ENCODE data around the gene PCDHA13. TPM values are rescaled to one million over a fixed set of nuclear protein-coding genes. Genes with fewer than 3 reads are reported as not detected.

PCDHA13 gene
- total RNA-seq, 1 experiment from 2014 or later = not detected

GRCh38 chr5:140857987-140858240 lies 24.0 kb upstream of the PCDHA13 start:
- no peak for ATAC-seq
- H3K9ac ChIP-seq (ENCODE audit: low read length) = no peak overlapping the region
- H3K9me2 ChIP-seq (ENCODE audit: insufficient read depth) = no peaks in the 10 kb centered on the region
- H3K79me2 ChIP-seq (ENCODE audit: insufficient read depth, low read length) = no peaks in the 10 kb centered on the region
- TF ChIP-seq CBX3 (IDR thresholded peaks at IDR 0.05; ENCODE audit: low read depth) (no peak), ZFX (IDR thresholded peaks at IDR 0.05) (no peak), MAX (IDR thresholded peaks at IDR 0.05) (no peak), SP1 (IDR thresholded peaks at IDR 0.05; ENCODE audit: low read depth) (no peak)
- no peak overlapping the region for H3K27ac ChIP-seq (ENCODE audit: low read depth, low read length)
- no TSS peak for BruUV-seq (replicated peaks)
- no peaks in the 10 kb centered on the region for H4K20me1 ChIP-seq (ENCODE audit: insufficient read depth)
- no peaks in the 10 kb centered on the region for H3K36me3 ChIP-seq (ENCODE audit: control insufficient read depth in 1 of 2, insufficient read depth in 2 of 2, low read length in 2 of 2)
- H3K4me2 ChIP-seq (ENCODE audit: low read length) = no peak overlapping the region
- intact Hi-C loops (cut with micrococcal nuclease) = loop anchor here (10.0 kb wide), 1 partner anchor 707 kb away; no protein-coding TSS in a partner anchor
- no peak overlapping the region for H2AFZ ChIP-seq (ENCODE audit: low read depth, low read length, poor library complexity, severe bottlenecking)
- no peaks in the 10 kb centered on the region for H3K27me3 ChIP-seq (ENCODE audit: insufficient read depth, low read length)
- no peak overlapping the region for H3K4me3 ChIP-seq (replicated peaks in 1 of 2; ENCODE audit: low read depth in 1 of 2, low read length in 2 of 2)
- no peaks in the 10 kb centered on the region; a peak in 1 of 4 replicates for H3K9me3 ChIP-seq (ENCODE audit: control insufficient read depth in 1 of 2, insufficient read depth in 1 of 2, low read depth in 1 of 2, low read length in 2 of 2)
- H3K4me1 ChIP-seq (ENCODE audit: control insufficient read depth in 1 of 2, insufficient read depth in 2 of 2, low read length in 2 of 2) = no peaks in the 10 kb centered on the region
- CTCF ChIA-PET = no interaction called here
- RAD21 ChIA-PET (ENCODE audit: low non-redundant PET in 1 of 2, low total read pairs in 2 of 2, uncharacterized antibody in 2 of 2, unreplicated experiment in 2 of 2) = no interaction called here
- no peak for DNase-seq (ENCODE audit: low read depth, low spot score)
- POLR2A ChIA-PET = no interaction called here

GRCh38 chr5:140862441-140863295 lies 19.3 kb upstream of the PCDHA13 start:
- no peak for ATAC-seq
- H3K27ac ChIP-seq (ENCODE audit: low read depth, low read length) = no peak overlapping the region
- H3K9ac ChIP-seq (ENCODE audit: low read length) = no peak overlapping the region
- no peaks in the 10 kb centered on the region; a peak in 1 of 4 replicates for H3K9me3 ChIP-seq (ENCODE audit: control insufficient read depth in 1 of 2, insufficient read depth in 1 of 2, low read depth in 1 of 2, low read length in 2 of 2)
- H3K4me3 ChIP-seq (replicated peaks in 1 of 2; ENCODE audit: low read depth in 1 of 2, low read length in 2 of 2) = no peak overlapping the region
- DNase-seq (ENCODE audit: low read depth, low spot score) = no peak
- BruUV-seq (replicated peaks) = no TSS peak
- no peaks in the 10 kb centered on the region for H3K9me2 ChIP-seq (ENCODE audit: insufficient read depth)
- H3K36me3 ChIP-seq (ENCODE audit: control insufficient read depth in 1 of 2, insufficient read depth in 2 of 2, low read length in 2 of 2) = no peaks in the 10 kb centered on the region
- intact Hi-C loops (cut with micrococcal nuclease) = no loop called here
- TF ChIP-seq YY1 (IDR thresholded peaks at IDR 0.05; ENCODE audit: extremely low read depth, insufficient replicate concordance, low read depth, low read length) = no peak
- TF ChIP-seq MAX (IDR thresholded peaks at IDR 0.05) = no peak
- TF ChIP-seq CTCF (IDR thresholded peaks at IDR 0.05 in 2 of 3, conservative IDR thresholded peaks at IDR 0.05 in 1 of 3; ENCODE audit: borderline replicate concordance in 1 of 3, insufficient read depth in 1 of 3, low read depth in 2 of 3, low read length in 2 of 3) = no peak
- no peak for TF ChIP-seq JUND (IDR thresholded peaks at IDR 0.05)
- no peak for TF ChIP-seq CEBPB (IDR thresholded peaks at IDR 0.05; ENCODE audit: low read depth)
- TF ChIP-seq ZFX (IDR thresholded peaks at IDR 0.05) = no peak
- TF ChIP-seq FOSL1 (IDR thresholded peaks at IDR 0.05; ENCODE audit: low read depth) = no peak
- no peak for TF ChIP-seq EZH2 (IDR thresholded peaks at IDR 0.05)
- no peak for TF ChIP-seq TCF7L2 (IDR thresholded peaks at IDR 0.05; ENCODE audit: borderline replicate concordance, extremely low read depth, insufficient read depth, insufficient read length)
- no peak for TF ChIP-seq ELF1 (IDR thresholded peaks at IDR 0.05; ENCODE audit: borderline replicate concordance, low read depth)
- TF ChIP-seq SRF (IDR thresholded peaks at IDR 0.05; ENCODE audit: low read depth) = no peak
- no peak for TF ChIP-seq POLR2AphosphoS5 (IDR thresholded peaks at IDR 0.05; ENCODE audit: low read depth, low read length)
- H3K27me3 ChIP-seq (ENCODE audit: insufficient read depth, low read length) = no peaks in the 10 kb centered on the region
- ChIA-PET RAD21 (ENCODE audit: low non-redundant PET in 1 of 2, low total read pairs in 2 of 2, uncharacterized antibody in 2 of 2, unreplicated experiment in 2 of 2) (no interaction called here), POLR2A (no interaction called here), CTCF (no interaction called here)
- H4K20me1 ChIP-seq (ENCODE audit: insufficient read depth) = no peaks in the 10 kb centered on the region
- no peak overlapping the region for H2AFZ ChIP-seq (ENCODE audit: low read depth, low read length, poor library complexity, severe bottlenecking)
- no peak overlapping the region for H3K4me2 ChIP-seq (ENCODE audit: low read length)
- no peaks in the 10 kb centered on the region for H3K4me1 ChIP-seq (ENCODE audit: control insufficient read depth in 1 of 2, insufficient read depth in 2 of 2, low read length in 2 of 2)
- H3K79me2 ChIP-seq (ENCODE audit: insufficient read depth, low read length) = no peaks in the 10 kb centered on the region

All from HCT116 (cell line).